ENCODE data around the gene PAGE5. TPM values are rescaled to one million over a fixed set of nuclear protein-coding genes. Genes with fewer than 3 reads are reported as not detected.

The PAGE5 gene
- total RNA-seq, result 1.0 and 1.4 TPM in 2 replicates

DNA sequence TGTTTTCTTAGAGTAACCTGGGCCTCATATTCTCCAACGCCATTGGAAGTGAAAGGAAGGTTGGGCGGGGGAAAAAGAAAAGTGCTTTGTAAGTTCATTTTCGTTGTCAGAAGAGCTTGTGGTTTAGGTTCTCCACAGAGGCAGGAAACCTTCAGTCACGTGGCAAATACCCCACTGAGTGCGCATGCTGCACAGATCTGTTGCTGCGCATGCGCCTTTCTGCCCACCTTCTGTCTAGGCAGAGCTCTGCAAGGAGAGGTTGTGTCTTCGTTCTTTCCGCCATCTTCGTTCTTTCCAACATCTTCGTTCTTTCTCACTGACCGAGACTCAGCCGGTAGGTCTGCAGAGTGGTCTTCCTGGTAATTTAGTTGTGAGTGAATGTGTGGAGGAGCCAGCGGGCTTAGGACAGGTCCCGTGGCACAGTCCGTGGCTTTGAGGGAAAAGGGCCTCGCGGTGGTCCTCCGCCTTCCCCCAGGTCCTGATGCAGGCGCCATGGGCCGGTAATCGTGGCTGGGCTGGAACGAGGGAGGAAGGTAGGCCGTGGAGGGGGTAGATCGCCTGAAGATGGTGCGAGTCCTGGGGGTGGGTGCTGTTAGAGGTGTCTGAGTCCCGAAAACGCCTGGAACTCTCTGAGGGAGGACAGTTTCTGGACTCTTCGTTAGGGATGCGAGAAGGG lies at the start of gene PAGE5:
PAGE5 (plus strand) TSS at position 228 of the 676 bp plus-strand sequence. CDS start 1,037 bp downstream, outside the sequence.

DNA sequence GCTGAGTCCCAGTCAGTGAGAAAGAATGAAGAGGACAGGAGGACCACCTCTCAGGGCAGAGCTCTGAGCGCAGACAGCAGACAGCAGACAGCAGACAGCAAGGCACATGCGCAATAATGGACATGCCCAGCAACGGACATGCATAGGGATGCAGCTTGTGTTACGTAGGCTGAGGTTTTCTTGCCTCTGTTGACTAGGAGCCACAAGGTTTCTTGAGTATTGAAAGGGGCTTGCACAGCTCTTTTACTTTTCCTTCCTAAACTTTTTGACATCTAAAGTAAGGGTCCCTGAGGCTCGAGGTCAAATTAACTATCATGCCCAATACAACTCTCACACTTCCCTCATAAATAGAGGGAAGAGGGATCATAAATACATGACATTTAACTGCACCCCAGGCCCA lies 44.7 kb downstream of the PAGE5 start, which contains the start of gene PAGE3:
PAGE3 (minus strand) TSS at position 101 of the 400 bp plus-strand sequence. CDS start 1,013 bp downstream, outside the sequence.

Other genes with a start within 250 kb of the PAGE5 start
- under 0.01 TPM in 1 of 2 replicates, not detected in the other for gene PFKFB1, start 226.2 kb upstream of the PAGE5 start, total RNA-seq
- gene APEX2, start 220.0 kb upstream of the PAGE5 start, total RNA-seq, result 3.6 and 4.0 TPM in 2 replicates
- not detected in 2 replicates for gene ALAS2, start 189.4 kb upstream of the PAGE5 start, total RNA-seq
- gene PAGE2B, start 145.3 kb upstream of the PAGE5 start, total RNA-seq, result 0.28 TPM in 1 of 2 replicates, not detected in the other
- gene PAGE2, start 131.3 kb upstream of the PAGE5 start, total RNA-seq, result 0.71 TPM in 1 of 2 replicates, not detected in the other
- not detected in 2 replicates for gene PAGE3, start 44.6 kb downstream of the PAGE5 start, total RNA-seq
- gene MAGEH1, start 231.8 kb downstream of the PAGE5 start, total RNA-seq, result 36.7 and 38.1 TPM in 2 replicates

Measured in smooth muscle cell of bladder (primary cell).